IMR-90 (cell line): ENCODE data around the gene FMOD.

Experiments used
- BHLHE40 ChIP-seq: fragments of 150-350 bp; IDR thresholded peaks from 2 replicates; pipeline ENCODE4 v1.6.1; 2016; ENCODE audit warnings: mild to moderate bottlenecking, low read depth, low read length
- CEBPB ChIP-seq: IDR thresholded peaks from 2 replicates; pipeline ENCODE4 v1.6.1; 2012; ENCODE audit warnings: low read depth, low read length, improper control_type of control experiment
- CHD1 ChIP-seq: IDR thresholded peaks from 2 replicates; pipeline ENCODE4 v1.6.1; 2012; ENCODE audit warnings: low read depth, low read length, improper control_type of control experiment
- CTCF ChIP-seq: conservative IDR thresholded peaks from 2 replicates; pipeline ENCODE4 v1.5.1; 2012; ENCODE audit warnings: mild to moderate bottlenecking, low read depth, low read length, improper control_type of control experiment
- FOS ChIP-seq: fragments of 150-350 bp; IDR thresholded peaks from 2 replicates; pipeline ENCODE4 v1.6.1; 2016; ENCODE audit warnings: low read depth, low read length
- MXI1 ChIP-seq: IDR thresholded peaks from 2 replicates; pipeline ENCODE4 v1.6.1; 2012; ENCODE audit warnings: low read depth, mild to moderate bottlenecking, low read length, moderate library complexity, borderline replicate concordance
- NFE2L2 ChIP-seq: fragments of 150-350 bp; IDR thresholded peaks from 2 replicates; pipeline ENCODE4 v1.6.1; 2016; ENCODE audit warnings: low read depth, mild to moderate bottlenecking, low read length
- POLR2A ChIP-seq: IDR thresholded peaks from 2 replicates; pipeline ENCODE4 v1.6.1; 2012; ENCODE audit warnings: mild to moderate bottlenecking, low read depth, low read length
- RAD21 ChIP-seq: IDR thresholded peaks from 2 replicates; pipeline ENCODE4 v1.6.1; 2012; ENCODE audit warnings: low read length, improper control_type of control experiment
- RCOR1 ChIP-seq: IDR thresholded peaks from 2 replicates; pipeline ENCODE4 v1.6.1; 2012; ENCODE audit warnings: mild to moderate bottlenecking, low read length, improper control_type of control experiment; ENCODE audit not compliant: insufficient replicate concordance
- RFX5 ChIP-seq: IDR thresholded peaks from 2 replicates; pipeline ENCODE4 v1.8.0; 2012; ENCODE audit warnings: low read depth, mild to moderate bottlenecking, low read length, moderate library complexity
- SMC3 ChIP-seq: fragments of 150-350 bp; IDR thresholded peaks from 2 replicates; pipeline ENCODE4 v1.6.1; 2016; ENCODE audit warnings: low read depth, mild to moderate bottlenecking, antibody characterized with exemption, low read length, moderate library complexity
- USF2 ChIP-seq: fragments of 150-350 bp; IDR thresholded peaks from 2 replicates; pipeline ENCODE4 v1.6.1; 2017; ENCODE audit warnings: mild to moderate bottlenecking, antibody characterized with exemption, low read length, low read depth

GRCh38 chr1:203291201-203292096 is 59.5 kb downstream of the FMOD start:
- TF ChIP-seq CTCF (no peak), FOS (no peak), RFX5 (no peak), RAD21 (no peak), MXI1 (no peak), BHLHE40 (no peak), USF2 (no peak), POLR2A (no peak), CEBPB (no peak), SMC3 (no peak), RCOR1 (no peak), CHD1 (no peak), NFE2L2 (no peak)
